ENCODE results near the gene REPS1. TPM values are rescaled to one million over a fixed set of nuclear protein-coding genes. Genes with fewer than 3 reads are reported as not detected.

REPS1 gene
- total RNA-seq, 1 experiment from 2014 or later: 74.4 TPM

DNA sequence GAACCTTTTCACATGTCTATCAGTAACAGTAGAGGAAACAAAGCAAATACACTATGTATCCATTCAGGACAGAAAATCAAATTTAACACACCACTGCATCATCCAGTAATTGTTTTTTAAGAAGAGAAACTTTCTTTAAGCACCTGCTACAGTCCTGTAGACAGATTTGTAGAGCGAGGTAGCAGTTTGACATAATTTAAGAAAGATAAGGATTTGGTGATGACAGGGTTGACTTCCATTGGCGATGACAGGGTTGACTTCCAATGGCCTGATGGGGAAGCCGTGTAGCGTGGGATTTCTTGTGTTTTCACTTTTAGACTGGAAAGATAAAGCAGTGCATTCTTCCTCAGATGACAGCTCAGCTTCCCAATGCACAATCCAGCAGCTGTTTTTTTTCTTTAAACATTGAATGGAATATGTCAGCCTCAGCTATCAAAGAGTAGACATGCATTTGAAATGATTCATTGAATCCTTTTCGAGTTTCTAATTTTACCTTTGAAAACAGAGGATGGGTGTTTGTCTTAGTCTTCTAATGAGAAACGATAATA, 123.6 kb downstream of the REPS1 start:
- Histone ChIP-seq H3K18ac (ENCODE audit: insufficient read length, low read depth, low read length) (no peak overlapping the region), H3K4me2 (ENCODE audit: insufficient read depth, insufficient read length, low read length) (no peak overlapping the region), H3K79me2 (ENCODE audit: insufficient read depth, low read length) (no peaks in the 10 kb centered on the region), H3K14ac (ENCODE audit: insufficient read depth, low read length) (no peak overlapping the region), H3K27ac (ENCODE audit: insufficient read length, low read depth, low read length) (no peak overlapping the region), H3K23me2 (ENCODE audit: insufficient read length, low read depth, low read length, poor library complexity, severe bottlenecking) (no peaks in the 10 kb centered on the region), H3T11ph (ENCODE audit: low read length) (no peak overlapping the region), H3K56ac (ENCODE audit: insufficient read length, low read depth, low read length) (no peak overlapping the region), H2BK20ac (ENCODE audit: low read depth, low read length, poor library complexity, severe bottlenecking) (no peak overlapping the region), H2AK5ac (ENCODE audit: insufficient read length, low read length) (no peak overlapping the region), H4K8ac (replicated peaks; ENCODE audit: insufficient read length, low read depth, low read length) (no peak overlapping the region), H3K27me3 (ENCODE audit: insufficient read depth, low read length) (no peaks in the 10 kb centered on the region), H4K91ac (ENCODE audit: insufficient read length, low read depth, low read length) (no peak overlapping the region), H2BK15ac (ENCODE audit: low read depth, low read length) (no peak overlapping the region), H3K4me1 (ENCODE audit: insufficient read depth, low read length) (no peaks in the 10 kb centered on the region), H2BK120ac (ENCODE audit: low read depth, low read length, poor library complexity, severe bottlenecking) (no peak overlapping the region), H3K23ac (ENCODE audit: insufficient read length, low read depth, low read length) (no peak overlapping the region), H2BK5ac (ENCODE audit: insufficient read length, low read length) (no peak overlapping the region), H3K4ac (ENCODE audit: low read depth, low read length) (no peak overlapping the region), H3K9me3 (ENCODE audit: control insufficient read depth, low read depth, low read length) (no peaks in the 10 kb centered on the region), H3K79me1 (ENCODE audit: insufficient read depth, low read depth, low read length, poor library complexity, severe bottlenecking) (no peaks in the 10 kb centered on the region), H2AFZ (ENCODE audit: low read length) (no peak overlapping the region), H4K20me1 (ENCODE audit: control insufficient read depth, insufficient read depth, insufficient read length) (no peaks in the 10 kb centered on the region), H2BK12ac (ENCODE audit: insufficient read length, low read depth, low read length) (no peak overlapping the region), H3K9ac (ENCODE audit: extremely low read depth, insufficient read length, low read length) (no peak overlapping the region), H4K5ac (ENCODE audit: insufficient read length, low read depth, low read length) (no peak overlapping the region)
- no peaks in the 10 kb centered on the region for H3K27me3 Mint-ChIP-seq (ENCODE audit: low read depth)
- WGBS (ENCODE audit: extremely low coverage, insufficient read length, low lambda C conversion rate): no CpG with 5 or more reads among the region's 6 CpGs
- no peak overlapping the region for H3K27ac Mint-ChIP-seq
- H3K4me1 Mint-ChIP-seq: peaks cover 4 to 8% of the 10 kb centered on the region in 2 experiments
- no peaks in the 10 kb centered on the region for H3K36me3 Mint-ChIP-seq (ENCODE audit: insufficient read depth in 1 of 3, low read depth in 3 of 3)
- no peak for DNase-seq
- H3K9me3 Mint-ChIP-seq: 0 out of 5 replicates have a peak, but pooled peaks cover 0 to 3% of the 10 kb centered on the region in 2 experiments
- no peak for TF ChIP-seq CTCF (conservative IDR thresholded peaks at IDR 0.05)
- no peak overlapping the region for H3K4me3 Mint-ChIP-seq
